HepG2 (cell line): ENCODE measurements around the gene UBQLN4. TPM values are rescaled to one million over a fixed set of nuclear protein-coding genes. Genes with fewer than 3 reads are reported as not detected.

Source experiments
- AGO1 ChIP-seq: fragments of 200-400 bp; formaldehyde crosslinking; IDR thresholded peaks from 2 replicates; pipeline ENCODE4 v1.6.1; 2017; ENCODE audit warnings: mild to moderate bottlenecking, low read depth, low read length, moderate library complexity; ENCODE audit not compliant: poor library complexity, severe bottlenecking
- ATAD3A ChIP-seq: sonication (generic); formaldehyde crosslinking; IDR thresholded peaks from 2 replicates; pipeline ENCODE4 v1.4.0; 2020; ENCODE audit warnings: missing genetic modification reagents
- CCAR2 ChIP-seq: fragments of 200-400 bp; formaldehyde crosslinking; optimal IDR thresholded peaks from 2 replicates; pipeline ENCODE3; 2018; ENCODE audit warnings: low read depth, mild to moderate bottlenecking, low read length, moderate library complexity
- ETV6 ChIP-seq: sonication (generic); formaldehyde crosslinking; conservative IDR thresholded peaks from 2 replicates; pipeline ENCODE4 v1.4.0; 2020; ENCODE audit warnings: missing genetic modification reagents
- FOSL2 ChIP-seq: sonication (generic); formaldehyde crosslinking; IDR thresholded peaks from 2 replicates; pipeline ENCODE4 v1.4.0; 2020; ENCODE audit warnings: missing genetic modification reagents
- FOXP4 ChIP-seq: sonication (generic); formaldehyde crosslinking; IDR thresholded peaks from 2 replicates; pipeline ENCODE4 v1.4.0; 2020; ENCODE audit warnings: missing genetic modification reagents
- HNRNPL ChIP-seq: fragments of 200-400 bp; formaldehyde crosslinking; IDR thresholded peaks from 2 replicates; pipeline ENCODE4 v1.6.1; 2017; ENCODE audit warnings: mild to moderate bottlenecking, low read depth, low read length
- JUNB ChIP-seq: sonication (generic); formaldehyde crosslinking; IDR thresholded peaks from 2 replicates; pipeline ENCODE4 v1.8.0; 2022; ENCODE audit warnings: missing genetic modification reagents, mild to moderate bottlenecking, borderline replicate concordance
- MAFF ChIP-seq: IDR thresholded peaks from 2 replicates; pipeline ENCODE4 v1.6.1; 2011; ENCODE audit warnings: low read depth, low read length, improper control_type of control experiment
- MBD4 ChIP-seq: IDR thresholded peaks from 2 replicates; pipeline ENCODE4 v1.6.1; 2012; ENCODE audit warnings: low read length, inconsistent platforms, borderline replicate concordance
- MTA1 ChIP-seq: sonication (generic); formaldehyde crosslinking; IDR thresholded peaks from 2 replicates; pipeline ENCODE4 v1.4.0; 2020; ENCODE audit warnings: missing genetic modification reagents, mild to moderate bottlenecking, borderline replicate concordance
- MYNN ChIP-seq: sonication (generic); formaldehyde crosslinking; IDR thresholded peaks from 2 replicates; pipeline ENCODE4 v1.4.0; 2020; ENCODE audit warnings: mild to moderate bottlenecking, low read depth, missing genetic modification reagents
- NR2C2 ChIP-seq: sonication (generic); formaldehyde crosslinking; IDR thresholded peaks from 2 replicates; pipeline ENCODE4 v1.4.0; 2020; ENCODE audit warnings: missing genetic modification reagents, mild to moderate bottlenecking, moderate library complexity, borderline replicate concordance
- PAF1 ChIP-seq: IDR thresholded peaks from 2 replicates; pipeline ENCODE4 v1.6.1; 2016; ENCODE audit warnings: missing genetic modification reagents, missing compliant biosample characterization
- POLR2A ChIP-seq, 2 experiments: IDR thresholded peaks; 2 replicates each; pipeline ENCODE4 v1.6.1; 2011; ENCODE audit warnings: low read depth in 2 of 2, low read length in 2 of 2, mild to moderate bottlenecking in 1 of 2, moderate library complexity in 1 of 2; ENCODE audit not compliant: insufficient read depth in 1 of 2
- REL ChIP-seq: sonication (generic); formaldehyde crosslinking; conservative IDR thresholded peaks from 2 replicates; pipeline ENCODE4 v1.8.0; 2022; ENCODE audit warnings: mild to moderate bottlenecking, missing genetic modification reagents, moderate library complexity
- RFXAP ChIP-seq: sonication (generic); formaldehyde crosslinking; IDR thresholded peaks from 2 replicates; pipeline ENCODE4 v1.4.0; 2020; ENCODE audit warnings: missing genetic modification reagents, borderline replicate concordance
- SIX1 ChIP-seq: sonication (generic); formaldehyde crosslinking; IDR thresholded peaks from 2 replicates; pipeline ENCODE4 v1.4.0; 2020; ENCODE audit warnings: missing genetic modification reagents, borderline replicate concordance
- ZFP37 ChIP-seq: sonication (generic); formaldehyde crosslinking; IDR thresholded peaks from 2 replicates; pipeline ENCODE4 v1.4.0; 2020; ENCODE audit warnings: missing genetic modification reagents, borderline replicate concordance
- ZNF234 ChIP-seq: sonication (generic); formaldehyde crosslinking; conservative IDR thresholded peaks from 2 replicates; pipeline ENCODE4 v1.5.1; 2020; ENCODE audit warnings: mild to moderate bottlenecking, missing genetic modification reagents
- ZNF260 ChIP-seq: sonication (generic); formaldehyde crosslinking; IDR thresholded peaks from 2 replicates; pipeline ENCODE4 v1.4.0; 2020; ENCODE audit warnings: missing genetic modification reagents, low read depth, mild to moderate bottlenecking, borderline replicate concordance
- ZNF264 ChIP-seq: sonication (generic); formaldehyde crosslinking; IDR thresholded peaks from 2 replicates; pipeline ENCODE4 v1.4.0; 2020; ENCODE audit warnings: missing genetic modification reagents
- ZNF274 ChIP-seq: sonication (generic); formaldehyde crosslinking; IDR thresholded peaks from 2 replicates; pipeline ENCODE4 v1.5.1; 2020; ENCODE audit warnings: mild to moderate bottlenecking, missing genetic modification reagents
- ZNF275 ChIP-seq: sonication (generic); formaldehyde crosslinking; IDR thresholded peaks from 2 replicates; pipeline ENCODE4 v1.8.0; 2022; ENCODE audit warnings: missing genetic modification reagents, mild to moderate bottlenecking, inconsistent platforms, borderline replicate concordance
- ZNF329 ChIP-seq: sonication (generic); formaldehyde crosslinking; IDR thresholded peaks from 2 replicates; pipeline ENCODE4 v1.9.0; 2021; ENCODE audit warnings: low read depth, mild to moderate bottlenecking, missing genetic modification reagents
- ZNF354B ChIP-seq: sonication (generic); formaldehyde crosslinking; IDR thresholded peaks from 2 replicates; pipeline ENCODE4 v1.8.0; 2022; ENCODE audit warnings: mild to moderate bottlenecking, missing genetic modification reagents
- ZNF501 ChIP-seq: sonication (generic); formaldehyde crosslinking; IDR thresholded peaks from 2 replicates; pipeline ENCODE4 v1.5.1; 2020; ENCODE audit warnings: mild to moderate bottlenecking, moderate library complexity, missing genetic modification reagents
- ZNF510 ChIP-seq: sonication (generic); formaldehyde crosslinking; IDR thresholded peaks from 2 replicates; pipeline ENCODE4 v1.4.0; 2020; ENCODE audit warnings: low read depth, mild to moderate bottlenecking, missing genetic modification reagents
- ZNF709 ChIP-seq: sonication (generic); formaldehyde crosslinking; IDR thresholded peaks from 2 replicates; pipeline ENCODE4 v1.5.0; 2020; ENCODE audit warnings: mild to moderate bottlenecking, missing genetic modification reagents
- ZNF883 ChIP-seq: sonication (generic); formaldehyde crosslinking; IDR thresholded peaks from 2 replicates; pipeline ENCODE4 v1.5.1; 2020; ENCODE audit warnings: mild to moderate bottlenecking, missing genetic modification reagents; ENCODE audit errors: not compliant biosample characterization
- polyA plus RNA-seq, 8 experiments: library from polyadenylated mRNA; depleted of rRNA in 3 of 8; stranded (reverse) in 7 of 8; unstranded in 1 of 8; fragments of >200 nt; fragmentation: Illumina TruSeq in 4 of 8; extraction: Trizol in 4 of 8; gene quantifications; 2 replicates each; pipeline versions ENCODE4 v1.2.1 to v1.2.3, GENCODE V29; 2011 to 2016; ENCODE audit warnings: low read depth in 4 of 8, missing spikeins in 1 of 8, mixed read lengths in 1 of 8; ENCODE audit not compliant: insufficient read depth in 1 of 8
- total RNA-seq, 5 experiments: library from RNA; depleted of rRNA; stranded (reverse); fragments of >200 nt; fragmentation: Illumina TruSeq; extraction: Trizol; gene quantifications; 2 replicates each; pipeline ENCODE4 v1.2.3, GENCODE V29; 2016; ENCODE audit warnings: low read depth in 1 of 5

UBQLN4 gene
- total and polyA plus RNA-seq, 2 of the 13 experiments (the other 11 are each of a cell fraction or from before 2014, with no cell fraction given) = 31.5 to 39.8 TPM

DNA sequence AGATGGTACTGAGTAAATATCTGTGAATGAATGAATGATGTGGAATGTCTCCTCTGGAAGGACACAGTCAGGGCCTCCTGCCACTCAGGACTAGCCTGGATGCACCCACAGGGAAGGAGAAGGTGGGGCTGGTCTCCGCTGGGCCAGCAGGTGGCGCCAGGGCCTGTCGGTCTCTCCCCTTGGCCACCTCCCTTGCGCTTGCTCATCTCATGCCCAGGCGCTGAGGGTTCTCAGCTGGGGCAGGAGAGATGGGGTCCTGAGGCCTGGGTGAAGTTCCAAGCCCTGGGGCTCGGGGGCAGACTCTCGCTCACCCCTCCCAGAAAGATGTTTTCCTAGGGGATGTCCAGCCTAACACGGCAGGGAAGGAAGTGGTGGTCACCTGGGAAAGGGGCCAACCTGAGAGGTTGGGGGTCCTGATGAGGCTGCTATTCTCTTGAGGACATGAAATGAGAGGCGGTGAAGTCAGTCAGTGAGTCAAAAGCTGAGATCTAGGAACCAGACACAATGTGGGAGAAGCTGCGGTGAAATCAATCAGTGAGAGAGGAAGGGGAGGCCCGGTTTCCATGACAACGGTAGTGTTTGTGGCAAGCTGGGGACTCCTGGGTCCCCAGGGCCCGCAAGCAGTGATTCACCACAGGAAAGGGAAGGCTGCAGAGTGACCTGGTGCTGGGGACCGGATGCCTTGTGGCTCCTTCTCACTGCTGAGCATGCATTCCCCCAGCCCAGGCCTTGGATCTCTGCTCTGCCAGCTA, 43.2 kb upstream of the UBQLN4 start (continued):
- TF ChIP-seq FOXP4 (no peak), ZNF329 (no peak), CCAR2 (no peak), AGO1 (no peak), NR2C2 (CRISPR knock-in tag) (0 out of 2 replicates have a peak, but pooled peaks have one; percentile 34), ATAD3A (CRISPR knock-in tag) (no peak), JUNB (no peak), ZNF501 (peak; percentile 46; the same call in 1 of the 2 replicates), SIX1 (no peak), REL (CRISPR knock-in tag) (no peak), ZNF234 (no peak), ZFP37 (CRISPR knock-in tag) (no peak), ZNF709 (no peak), ZNF264 (CRISPR knock-in tag) (no peak), ZNF510 (CRISPR knock-in tag) (peak; percentile 50; the same call in 1 of the 2 replicates), MTA1 (CRISPR knock-in tag) (no peak), MAFF (no peak), ZNF883 (peak; percentile 64), POLR2A (IDR thresholded peaks at IDR 0.05; ENCODE audit: insufficient read depth in 1 of 2, low read depth in 2 of 2, low read length in 2 of 2) (no peak), RFXAP (CRISPR knock-in tag) (no peak; the same call in 1 of the 2 replicates), PAF1 (CRISPR knock-in tag) (no peak), ZNF354B (no peak), ETV6 (no peak), ZNF260 (CRISPR knock-in tag) (no peak), MYNN (CRISPR knock-in tag) (no peak; the same call in 1 of the 2 replicates), FOSL2 (peak; percentile 91), ZNF274 (CRISPR knock-in tag) (0 out of 2 replicates have a peak, but pooled peaks have one; percentile 43), ZNF275 (CRISPR knock-in tag) (no peak), MBD4 (no peak), HNRNPL (0 out of 2 replicates have a peak, but pooled peaks have one; percentile 61)
